Measurements from ENCODE around the gene EEF1A2. TPM values are rescaled to one million over a fixed set of nuclear protein-coding genes. Genes with fewer than 3 reads are reported as not detected.

Gene EEF1A2
- total RNA-seq, 1 donor from 2014 or later = 20.0 TPM

GRCh38 chr20:63456429-63457284, 42.2 kb downstream of the EEF1A2 start:
- H3K4me3 ChIP-seq (ENCODE audit: low read depth, low read length) = no peak overlapping the region
- TF ChIP-seq, protein P1, sequence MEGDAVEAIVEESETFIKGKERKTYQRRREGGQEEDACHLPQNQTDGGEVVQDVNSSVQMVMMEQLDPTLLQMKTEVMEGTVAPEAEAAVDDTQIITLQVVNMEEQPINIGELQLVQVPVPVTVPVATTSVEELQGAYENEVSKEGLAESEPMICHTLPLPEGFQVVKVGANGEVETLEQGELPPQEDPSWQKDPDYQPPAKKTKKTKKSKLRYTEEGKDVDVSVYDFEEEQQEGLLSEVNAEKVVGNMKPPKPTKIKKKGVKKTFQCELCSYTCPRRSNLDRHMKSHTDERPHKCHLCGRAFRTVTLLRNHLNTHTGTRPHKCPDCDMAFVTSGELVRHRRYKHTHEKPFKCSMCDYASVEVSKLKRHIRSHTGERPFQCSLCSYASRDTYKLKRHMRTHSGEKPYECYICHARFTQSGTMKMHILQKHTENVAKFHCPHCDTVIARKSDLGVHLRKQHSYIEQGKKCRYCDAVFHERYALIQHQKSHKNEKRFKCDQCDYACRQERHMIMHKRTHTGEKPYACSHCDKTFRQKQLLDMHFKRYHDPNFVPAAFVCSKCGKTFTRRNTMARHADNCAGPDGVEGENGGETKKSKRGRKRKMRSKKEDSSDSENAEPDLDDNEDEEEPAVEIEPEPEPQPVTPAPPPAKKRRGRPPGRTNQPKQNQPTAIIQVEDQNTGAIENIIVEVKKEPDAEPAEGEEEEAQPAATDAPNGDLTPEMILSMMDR (conservative IDR thresholded peaks at IDR 0.05; ENCODE audit: low read depth, low read length) = no peak
- DNase-seq (ENCODE audit: low read depth) = no peak

GRCh38 chr20:63455568-63455859, 43.4 kb downstream of the EEF1A2 start:
- H3K4me3 ChIP-seq (ENCODE audit: low read depth, low read length) = no peak overlapping the region
- TF ChIP-seq, protein P1 (conservative IDR thresholded peaks at IDR 0.05; ENCODE audit: low read depth, low read length) = no peak
- no peak for DNase-seq (ENCODE audit: low read depth)

DNA sequence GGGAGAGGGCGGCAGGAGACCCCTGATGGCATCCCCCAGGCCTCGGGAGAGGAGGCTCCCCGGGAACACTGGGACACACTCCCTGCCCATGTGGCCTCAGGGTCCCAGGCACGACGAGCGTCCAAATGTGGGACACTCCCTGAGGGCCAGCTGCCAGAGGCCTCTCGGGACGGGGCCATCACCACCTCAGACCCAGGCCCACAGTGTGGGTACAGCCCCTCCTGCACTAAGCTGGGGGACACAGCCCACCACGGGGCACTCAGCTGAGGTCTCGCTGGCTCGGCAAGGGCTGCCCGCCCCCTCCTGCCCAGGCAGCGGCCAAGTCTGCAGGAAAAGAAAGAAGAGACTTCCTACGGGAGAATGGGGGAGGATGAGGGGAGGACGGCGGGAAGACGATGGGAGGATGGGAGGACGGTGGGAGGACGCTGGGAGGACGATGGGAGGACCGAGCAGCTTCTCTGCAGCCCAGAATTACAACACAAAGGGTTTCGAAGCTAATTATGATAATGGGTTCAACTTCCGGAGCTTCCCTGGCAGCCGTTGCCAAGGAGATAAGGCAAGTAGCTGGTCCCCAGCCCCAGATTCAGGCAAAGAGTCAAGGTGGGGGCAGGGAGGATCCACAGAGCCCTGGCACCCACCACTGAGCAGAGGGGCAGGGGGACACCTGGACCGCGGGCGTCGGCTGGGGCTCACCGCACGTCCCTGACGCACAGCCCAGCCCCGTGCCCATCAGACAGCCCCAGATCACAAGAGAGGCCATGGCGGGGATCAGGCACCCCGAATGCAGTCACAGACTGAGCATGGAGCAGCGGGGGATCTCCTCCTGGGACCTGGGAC, 43.9 kb downstream of the EEF1A2 start:
- H3K4me3 ChIP-seq (ENCODE audit: low read depth, low read length) = no peak overlapping the region
- TF ChIP-seq, protein P1 (conservative IDR thresholded peaks at IDR 0.05; ENCODE audit: low read depth, low read length) = no peak
- DNase-seq (ENCODE audit: low read depth) = no peak

DNA sequence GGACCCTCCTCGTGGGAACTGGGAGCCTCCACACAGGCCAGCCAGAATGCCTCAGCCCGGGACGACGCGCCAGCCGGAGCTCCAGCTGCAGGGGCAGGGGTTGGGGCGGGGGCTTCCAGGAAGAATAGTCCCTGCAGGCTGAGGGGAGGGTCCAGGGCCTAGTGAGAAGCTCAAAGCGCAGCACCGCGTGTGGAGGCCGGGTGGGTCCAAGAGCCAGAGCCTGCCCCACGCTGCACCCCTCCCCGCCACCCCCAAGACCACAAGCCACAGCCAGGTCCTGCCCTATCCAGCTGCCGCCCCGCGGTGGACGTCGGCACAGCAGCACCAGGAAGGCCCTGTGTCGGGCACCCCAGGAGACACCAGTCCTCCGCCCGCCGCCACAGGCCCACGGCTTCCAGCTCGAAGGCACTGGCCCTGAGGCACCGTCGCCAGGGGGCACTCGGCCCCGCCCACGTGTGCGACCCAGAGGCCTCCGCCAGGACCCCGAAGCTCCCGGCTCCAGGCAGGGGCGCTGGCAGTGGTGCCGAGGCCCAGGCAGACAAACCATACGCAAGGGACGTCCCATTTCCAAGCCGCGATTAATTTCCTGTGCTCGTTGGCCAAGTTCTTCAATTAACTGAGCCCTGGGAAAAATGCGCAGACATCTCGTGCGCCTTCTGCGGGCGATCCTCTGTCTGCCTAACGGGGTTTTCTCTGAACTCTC, 45.9 kb downstream of the EEF1A2 start:
- TF ChIP-seq, protein P1 (conservative IDR thresholded peaks at IDR 0.05; ENCODE audit: low read depth, low read length) = no peak
- no peak for DNase-seq (ENCODE audit: low read depth)
- no peak overlapping the region for H3K4me3 ChIP-seq (ENCODE audit: low read depth, low read length)

DNA sequence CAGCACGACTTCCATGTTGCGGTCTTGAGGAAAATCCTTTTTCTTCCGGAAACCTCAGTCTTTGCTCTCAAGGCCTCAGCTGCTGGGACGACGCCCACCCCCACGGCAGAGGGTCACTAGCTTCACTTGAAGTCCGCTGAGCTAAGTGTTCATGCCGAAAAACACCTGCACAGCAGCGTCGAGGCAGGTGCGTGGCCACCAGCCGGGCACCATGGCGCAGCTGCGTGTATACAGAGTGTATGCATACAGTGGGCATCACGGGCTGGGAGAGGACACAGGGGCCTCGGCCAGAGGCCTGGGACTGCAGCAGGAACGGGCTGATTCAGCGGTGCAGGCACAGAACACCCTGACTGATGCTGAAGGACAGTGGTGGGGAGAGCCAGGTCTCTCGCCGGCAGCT, 46.5 kb downstream of the EEF1A2 start:
- H3K4me3 ChIP-seq (ENCODE audit: low read depth, low read length) = no peak overlapping the region
- no peak for DNase-seq (ENCODE audit: low read depth)
- TF ChIP-seq, protein P1 (conservative IDR thresholded peaks at IDR 0.05; ENCODE audit: low read depth, low read length) = no peak

DNA sequence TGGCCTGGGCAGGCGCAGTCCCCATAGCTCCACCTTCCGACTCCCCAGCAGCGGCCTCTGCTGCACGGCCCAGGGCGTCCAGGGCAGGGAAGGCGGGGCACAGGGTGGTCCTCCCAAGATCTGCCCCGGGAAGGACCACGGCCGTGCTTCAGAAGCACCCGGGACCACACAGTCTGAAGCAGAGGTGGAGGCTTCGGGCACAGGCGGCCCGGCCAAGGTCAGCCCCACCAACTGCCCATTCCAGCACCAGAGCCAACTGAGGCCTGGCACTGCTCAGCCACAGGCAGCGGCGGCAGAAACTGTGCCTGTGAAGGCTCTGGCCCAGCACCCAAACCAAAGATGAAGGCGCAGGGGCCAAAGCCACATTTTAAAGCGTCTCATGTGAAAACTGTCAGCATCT, 47.1 kb downstream of the EEF1A2 start:
- TF ChIP-seq, protein P1 (conservative IDR thresholded peaks at IDR 0.05; ENCODE audit: low read depth, low read length) = no peak
- H3K4me3 ChIP-seq (ENCODE audit: low read depth, low read length) = no peak overlapping the region
- no peak for DNase-seq (ENCODE audit: low read depth)
